T-cell (primary cell): Measurements from ENCODE around the gene PCLAF. TPM values are rescaled to one million over a fixed set of nuclear protein-coding genes. Genes with fewer than 3 reads are reported as not detected.

Experiments
- ATAC-seq, 4 experiments: fragments of 200-7000 bp in 3 of 4; fragments of 150-1000 bp in 1 of 4; cut with Tn5 transposase; replicated peaks in 1 of 4; 1 replicate in 3 of 4; 2 replicates in 1 of 4; pipeline ENCODE4 v1.10.0; 2021; ENCODE audit warnings: moderate library complexity in 3 of 4, mild to moderate bottlenecking in 2 of 4, moderate number of reproducible peaks in 1 of 4
- CTCF ChIA-PET, 2 donors: fragments of 300-600 bp; sonication (Branson Sonifier 250); formaldehyde crosslinking; loops; one replicate each; lab custom pipeline; 2022; ENCODE audit warnings: antibody characterized with exemption in 2 of 2; lab: Charles Lee
- POLR2A ChIA-PET, 2 donors: fragments of 300-600 bp; sonication (Branson Sonifier 250); formaldehyde crosslinking; loops; one replicate each; lab custom pipeline; 2022; ENCODE audit warnings: antibody characterized with exemption in 2 of 2; lab: Charles Lee
- DNase-seq, 35 experiments: peaks; one replicate each; pipeline versions ENCODE4 v3.0.0 to v3.0.0-alpha.2; 2013 to 2023
- H3K27ac ChIP-seq: one replicate; pipeline ENCODE4 v1.5.1; 2013; ENCODE audit warnings: low read length
- H3K27me3 ChIP-seq, 2 experiments: replicated peaks in 1 of 2; 1 replicate in 1 of 2; 2 replicates in 1 of 2; pipeline versions ENCODE4 v1.6.1 to v1.7.0; 2013; ENCODE audit warnings: low read length in 1 of 2, mixed read lengths in 1 of 2; ENCODE audit not compliant: control insufficient read depth in 2 of 2, insufficient read depth in 2 of 2; ENCODE audit errors: extremely low read depth in 1 of 2
- H3K36me3 ChIP-seq, 2 donors: 1 replicate in 1 of 2; 2 replicates in 1 of 2; pipeline versions ENCODE4 v1.6.1 to v1.7.0; 2013; ENCODE audit warnings: low read length in 1 of 2; ENCODE audit not compliant: control insufficient read depth in 2 of 2, insufficient read depth in 1 of 2; ENCODE audit errors: extremely low read depth in 1 of 2
- H3K4me1 ChIP-seq, 2 experiments: 1 replicate in 1 of 2; 2 replicates in 1 of 2; pipeline versions ENCODE4 v1.6.1 to v1.7.0; 2013; ENCODE audit warnings: low read length in 2 of 2, mixed read lengths in 1 of 2; ENCODE audit not compliant: insufficient read depth in 2 of 2, control insufficient read depth in 1 of 2; ENCODE audit errors: extremely low read depth in 1 of 2
- H3K4me3 ChIP-seq, 2 donors: 1 replicate in 1 of 2; 2 replicates in 1 of 2; pipeline versions ENCODE4 v1.5.1 to v1.7.0; 2013; ENCODE audit warnings: mild to moderate bottlenecking in 2 of 2, low read length in 1 of 2, moderate library complexity in 1 of 2; ENCODE audit not compliant: control insufficient read depth in 1 of 2; ENCODE audit errors: extremely low read depth in 1 of 2
- H3K9me3 ChIP-seq: 2 replicates; pipeline ENCODE4 v1.7.0; 2013
- H3K27ac Mint-ChIP-seq, 2 donors: one replicate each; pipeline ENCODE4 v1.8.0; 2020 to 2021; ENCODE audit warnings: mild to moderate bottlenecking in 2 of 2, mixed read lengths in 2 of 2
- H3K27me3 Mint-ChIP-seq, 2 donors: one replicate each; pipeline ENCODE4 v1.8.0; 2021 to 2022; ENCODE audit warnings: mixed read lengths in 2 of 2
- H3K36me3 Mint-ChIP-seq: one replicate; pipeline ENCODE4 v1.8.0; 2021; ENCODE audit warnings: mixed read lengths
- H3K4me1 Mint-ChIP-seq, 3 donors: one replicate each; pipeline ENCODE4 v1.8.0; 2020 to 2022; ENCODE audit warnings: mixed read lengths in 3 of 3, mild to moderate bottlenecking in 1 of 3
- H3K4me3 Mint-ChIP-seq, 3 donors: one replicate each; pipeline ENCODE4 v1.8.0; 2020 to 2022; ENCODE audit warnings: mild to moderate bottlenecking in 3 of 3, mixed read lengths in 3 of 3, moderate library complexity in 3 of 3
- H3K9me3 Mint-ChIP-seq, 3 donors: one replicate each; pipeline ENCODE4 v1.8.0; 2020 to 2022; ENCODE audit warnings: mixed read lengths in 3 of 3
- WGBS: methylation state at CpG from one replicate; pipeline ENCODE4 v1.1.5; 2013; ENCODE audit warnings: missing lambda C conversion rate; ENCODE audit not compliant: insufficient coverage; 5-methylcytosine and 5-hydroxymethylcytosine counted together
- total RNA-seq, 35 experiments: library from RNA in 6 of 35; stranded (reverse) in 6 of 35; fragments of 120-200 nt in 1 of 35; gene quantifications; one replicate each; pipeline versions ENCODE4 v1.2.1 to v1.2.4 and lab custom pipeline; 2013 to 2026

The PCLAF gene
- total RNA-seq, 5 donors from 2014 or later (not counting 1 experiment from before 2014, with no cell fraction given), result 0.96 to 2.4 (median 1.6) TPM

- ChIA-PET POLR2A (no interaction called here), CTCF (no interaction called here)
- peaks cover 23% of the 10 kb centered on the region for H3K36me3 Mint-ChIP-seq
- H3K27me3 ChIP-seq, result no peaks in the 10 kb centered on the region
- H3K4me1 Mint-ChIP-seq, result peaks cover 21 to 28% (median 25%) of the 10 kb centered on the region in 3 donors
- no peaks in the 10 kb centered on the region for H3K27me3 Mint-ChIP-seq
- no CpG with 5 or more reads among the region's 6 CpGs for WGBS
- no peak for DNase-seq
- H3K9me3 ChIP-seq, result no peaks in the 10 kb centered on the region
- H3K36me3 ChIP-seq, result peaks cover 5 to 44% of the 10 kb centered on the region in 2 donors
- no peak overlapping the region for H3K27ac ChIP-seq
- H3K27ac Mint-ChIP-seq, result peak overlapping the region; percentile 44 to 52
- no peak overlapping the region for H3K4me3 ChIP-seq
- peaks cover 16 to 23% of the 10 kb centered on the region in 2 experiments for H3K4me1 ChIP-seq
- H3K9me3 Mint-ChIP-seq, result no peaks in the 10 kb centered on the region
- ATAC-seq, result no peak
- H3K4me3 Mint-ChIP-seq, result no peak overlapping the region
These were observed 42.7 kb upstream of the PCLAF start for GRCh38 chr15:64423970-64424369.

- Mint-ChIP-seq H3K36me3 (peaks cover 31% of the 10 kb centered on the region), H3K4me3 (no peak overlapping the region), H3K27ac (peak overlapping the region in 1 of 2 donors; percentile 3), H3K9me3 (no peaks in the 10 kb centered on the region), H3K4me1 (peaks cover 13 to 17% (median 14%) of the 10 kb centered on the region in 3 donors), H3K27me3 (no peaks in the 10 kb centered on the region)
- POLR2A ChIA-PET, result interaction anchor here (0.7 kb wide), 2 partner anchors 46 to 78 kb away, joined by 12 to 17 read pairs; no protein-coding TSS in a partner anchor
- H3K27ac ChIP-seq, result no peak overlapping the region
- no peak for ATAC-seq
- H3K27me3 ChIP-seq, result no peaks in the 10 kb centered on the region
- peaks cover 8 to 15% of the 10 kb centered on the region in 2 experiments for H3K4me1 ChIP-seq
- peaks cover 5 to 49% of the 10 kb centered on the region in 2 donors for H3K36me3 ChIP-seq
- no peak for DNase-seq
- H3K4me3 ChIP-seq, result no peak overlapping the region
- CTCF ChIA-PET, result no interaction called here
- WGBS, result no CpG with 5 or more reads among the region's 2 CpGs
- H3K9me3 ChIP-seq, result no peaks in the 10 kb centered on the region
These were observed 41.5 kb upstream of the PCLAF start for GRCh38 chr15:64422697-64423096.

- peaks cover 11 to 68% of the 10 kb centered on the region in 2 donors for H3K36me3 ChIP-seq
These were observed 31.0 kb upstream of the PCLAF start for GRCh38 chr15:64412216-64412615.

GRCh38 chr15:64400583-64400982 is 19.3 kb upstream of the PCLAF start:
- ATAC-seq, result no peak
- no peaks in the 10 kb centered on the region for H3K27me3 Mint-ChIP-seq
- H3K4me3 Mint-ChIP-seq, result no peak overlapping the region
- POLR2A ChIA-PET, result interaction anchor here (0.5 to 0.7 kb wide), 2 partner anchors 67 to 90 kb away, joined by 4 to 5 read pairs; no protein-coding TSS in a partner anchor
- Histone ChIP-seq H3K27me3 (no peaks in the 10 kb centered on the region), H3K4me3 (no peak overlapping the region), H3K9me3 (no peaks in the 10 kb centered on the region), H3K4me1 (no peaks in the 10 kb centered on the region), H3K36me3 (peaks cover 13 to 62% of the 10 kb centered on the region in 2 donors), H3K27ac (no peak overlapping the region)
- CTCF ChIA-PET, result no interaction called here
- no peak overlapping the region for H3K27ac Mint-ChIP-seq
- no CpG with 5 or more reads among the region's 2 CpGs for WGBS
- H3K9me3 Mint-ChIP-seq, result no peaks in the 10 kb centered on the region
- H3K36me3 Mint-ChIP-seq, result peaks cover 38% of the 10 kb centered on the region
- no peaks in the 10 kb centered on the region for H3K4me1 Mint-ChIP-seq
- DNase-seq, result no peak

More at GRCh38 chr15:64412216-64412615, 31.0 kb upstream of the PCLAF start:
- Mint-ChIP-seq H3K4me3 (no peak overlapping the region), H3K36me3 (peaks cover 50% of the 10 kb centered on the region), H3K27ac (no peak overlapping the region), H3K27me3 (no peaks in the 10 kb centered on the region), H3K9me3 (no peaks in the 10 kb centered on the region), H3K4me1 (no peaks in the 10 kb centered on the region)
- ATAC-seq (no peak), DNase-seq (no peak)
- Histone ChIP-seq H3K27ac (no peak overlapping the region), H3K4me1 (no peaks in the 10 kb centered on the region), H3K27me3 (no peaks in the 10 kb centered on the region), H3K9me3 (no peaks in the 10 kb centered on the region), H3K4me3 (no peak overlapping the region)
- ChIA-PET POLR2A (interaction anchor here in 1 of 2 donors (0.6 to 0.7 kb wide), 2 partner anchors 241 to 298 kb away, joined by 3 to 7 read pairs; no protein-coding TSS in a partner anchor), CTCF (interaction anchor here in 1 of 2 donors (0.7 to 1.0 kb wide), 2 partner anchors 167 to 241 kb away, joined by 3 read pairs; no protein-coding TSS in a partner anchor)
- WGBS, result 100% methylated on average over 1 of the region's 2 CpGs

GRCh38 chr15:64398575-64398974 is 17.3 kb upstream of the PCLAF start:
- no peak overlapping the region for H3K27ac Mint-ChIP-seq
- Histone ChIP-seq H3K4me3 (no peak overlapping the region), H3K27me3 (no peaks in the 10 kb centered on the region), H3K4me1 (no peaks in the 10 kb centered on the region), H3K27ac (no peak overlapping the region), H3K36me3 (peaks cover 8 to 63% of the 10 kb centered on the region in 2 donors), H3K9me3 (no peaks in the 10 kb centered on the region)
- H3K9me3 Mint-ChIP-seq, result no peaks in the 10 kb centered on the region
- H3K27me3 Mint-ChIP-seq, result no peaks in the 10 kb centered on the region
- DNase-seq (no peak), ATAC-seq (no peak)
- WGBS, result no CpG with 5 or more reads among the region's 2 CpGs
- POLR2A ChIA-PET, result interaction anchor here (0.6 kb wide), 2 partner anchors 568 to 752 kb away, joined by 9 to 12 read pairs; no protein-coding TSS in a partner anchor
- H3K4me1 Mint-ChIP-seq, result peaks cover 0 to 6% (median 4%) of the 10 kb centered on the region in 3 donors
- peaks cover 43% of the 10 kb centered on the region for H3K36me3 Mint-ChIP-seq
- no peak overlapping the region for H3K4me3 Mint-ChIP-seq
- CTCF ChIA-PET, result interaction anchor here (0.5 to 0.6 kb wide), 4 partner anchors 10 to 177 kb away, joined by 3 to 4 read pairs (median 4); no protein-coding TSS in a partner anchor

- DNase-seq (no peak), ATAC-seq (no peak)
- H3K27me3 ChIP-seq, result no peaks in the 10 kb centered on the region
- POLR2A ChIA-PET, result no interaction called here
- WGBS, result 86% methylated on average over 1 of the region's 5 CpGs
- H3K9me3 Mint-ChIP-seq, result no peaks in the 10 kb centered on the region
- H3K27ac Mint-ChIP-seq, result no peak overlapping the region
- H3K36me3 Mint-ChIP-seq, result peaks cover 42% of the 10 kb centered on the region
- H3K4me3 Mint-ChIP-seq, result no peak overlapping the region
- H3K36me3 ChIP-seq, result peaks cover 8 to 63% of the 10 kb centered on the region in 2 donors
- peaks cover 0 to 8% (median 4%) of the 10 kb centered on the region in 3 donors for H3K4me1 Mint-ChIP-seq
- CTCF ChIA-PET, result no interaction called here
- no peaks in the 10 kb centered on the region for H3K27me3 Mint-ChIP-seq
- no peaks in the 10 kb centered on the region for H3K9me3 ChIP-seq
- H3K4me3 ChIP-seq, result no peak overlapping the region
- no peak overlapping the region for H3K27ac ChIP-seq
- no peaks in the 10 kb centered on the region for H3K4me1 ChIP-seq
These were observed 15.5 kb upstream of the PCLAF start for GRCh38 chr15:64396789-64397188.
